Adrenal gland (tissue), 12 donors: ENCODE results near the gene SRI. TPM values are rescaled to one million over a fixed set of nuclear protein-coding genes. Genes with fewer than 3 reads are reported as not detected.
"Not testable (repeated sequence)": the region's sequence is repeated elsewhere in the genome, so short reads cannot be mapped to it uniquely, and the experiment has no call there.

Experiments
- DNase-seq, 7 donors: peaks; one replicate each; pipeline ENCODE4 v3.0.0-alpha.2; 2019 to 2020
- H3K27ac ChIP-seq, 5 donors: fragments of 200-600 bp; sonication (generic) in 4 of 5; 1 replicate in 3 of 5; 2 replicates in 2 of 5; pipeline versions ENCODE4 v1.5.1 to v1.8.0; 2016 to 2020; ENCODE audit warnings: mild to moderate bottlenecking in 1 of 5
- H3K27me3 ChIP-seq: fragments of 200-600 bp; 2 replicates; pipeline ENCODE4 v1.8.0; 2021
- H3K36me3 ChIP-seq, 2 donors: fragments of 200-600 bp; replicated peaks in 1 of 2; 1 replicate in 1 of 2; 2 replicates in 1 of 2; pipeline versions ENCODE4 v1.5.1 to v1.8.0; 2018 to 2022
- H3K4me1 ChIP-seq, 2 donors: fragments of 200-600 bp; replicated peaks in 1 of 2; 1 replicate in 1 of 2; 2 replicates in 1 of 2; pipeline versions ENCODE4 v1.5.1 to v1.8.0; 2018 to 2021
- H3K4me3 ChIP-seq, 4 donors: fragments of 200-600 bp; sonication (generic) in 3 of 4; one replicate each; pipeline ENCODE4 v1.5.1; 2016 to 2018
- H3K9me3 ChIP-seq, 3 donors: fragments of 200-600 bp; sonication (generic) in 1 of 3; replicated peaks in 1 of 3; 1 replicate in 2 of 3; 2 replicates in 1 of 3; pipeline versions ENCODE4 v1.5.1 to v1.8.0; 2016 to 2021
- CTCF ChIP-seq, 6 experiments: fragments of 450-650 bp in 4 of 6; fragments of 200-600 bp in 2 of 6; sonication (generic) in 1 of 6; IDR thresholded peaks; 1 replicate in 5 of 6; 2 replicates in 1 of 6; pipeline versions ENCODE4 v1.5.1 to v1.8.0; 2016 to 2021; ENCODE audit warnings: antibody characterized with exemption in 6 of 6, mild to moderate bottlenecking in 2 of 6, moderate library complexity in 1 of 6
- POLR2A ChIP-seq, 2 donors: fragments of 450-650 bp; IDR thresholded peaks; one replicate each; pipeline ENCODE4 v1.6.1; 2017; ENCODE audit warnings: antibody characterized with exemption in 2 of 2, mild to moderate bottlenecking in 2 of 2, moderate library complexity in 1 of 2
- WGBS, 4 donors: extraction: QIAGEN DNeasy Blood & Tissue Kit in 2 of 4; methylation state at CpG; one replicate each; pipeline versions ENCODE4 v1.1.5 to v1.1.7; 2013 to 2017; 5-methylcytosine and 5-hydroxymethylcytosine counted together
- intact Hi-C, 2 donors: fragments of 100-400 bp; cut with DNase I; formaldehyde crosslinking; loops; one replicate each; pipeline versions ENCODE4 v1.14.1 to v1.15.0; 2022 to 2023
- polyA plus RNA-seq, 3 donors: library from polyadenylated mRNA; stranded (reverse); fragments of 200-250 nt in 2 of 3; fragments of 350-450 nt in 1 of 3; fragmentation: Illumina TruSeq in 1 of 3; extraction: RNeasy Lipid Tissue Mini Kit (QIAGEN cat#74804) in 1 of 3; gene quantifications; one replicate each; pipeline ENCODE4 v1.2.3, GENCODE V29; 2013 to 2014
- total RNA-seq, 9 donors: library from RNA; depleted of rRNA in 4 of 9; stranded (reverse); fragments of >200 nt in 4 of 9; fragments of 120-200 nt in 1 of 9; fragmentation: NEBNext Ultra II Directional in 1 of 9; extraction: Animal tissue kit (Norgen Biotek cat#: 25700) in 1 of 9; gene quantifications; one replicate each; pipeline versions ENCODE4 v1.1.0 to v1.2.4, GENCODE V29; 2013 to 2023
- donor health status: healthy with polysubstance abuse.
- donor health status: Bipolar disorder and iron deficiency.
- donor health status: DM: yes; HTN: yes; CAD: no.
- donor health status: DM: no; HTN: no; CAD: no.
- donor health status: DM: no; HTN: no; CAD: no.
- donor health status: DM: yes; HTN: yes; CAD: no.

The SRI gene
- total and polyA plus RNA-seq, 12 donors = 37.7 to 163 (median 94.1) TPM

GRCh38 chr7:88259656-88260380 is 40.0 kb upstream of the SRI start:
- H3K4me3 ChIP-seq = no peak overlapping the region
- H3K9me3 ChIP-seq = no peaks in the 10 kb centered on the region
- intact Hi-C loops = no loop called here
- DNase-seq = no peak
- TF ChIP-seq CTCF (IDR thresholded peaks at IDR 0.05) (no peak), POLR2A (IDR thresholded peaks at IDR 0.05) (no peak)
- H3K27ac ChIP-seq = no peak overlapping the region
- no peaks in the 10 kb centered on the region for H3K36me3 ChIP-seq
- WGBS, 4 donors = 30 to 44% (median 41%) methylated on average over 2 of the region's 2 CpGs
- peaks cover 0 to 12% of the 10 kb centered on the region in 2 donors for H3K4me1 ChIP-seq
- H3K27me3 ChIP-seq = no peaks in the 10 kb centered on the region

GRCh38 chr7:88258296-88258695 is 38.5 kb upstream of the SRI start:
- DNase-seq, H3K27me3 ChIP-seq, H3K36me3 ChIP-seq, H3K27ac ChIP-seq, intact Hi-C loops, H3K4me3 ChIP-seq, H3K4me1 ChIP-seq, H3K9me3 ChIP-seq: not testable (repeated sequence)
- 85 to 94% (median 89%) methylated on average over 1 of the region's 1 CpG for WGBS, 4 donors

- Histone ChIP-seq H3K36me3 (no peaks in the 10 kb centered on the region), H3K27me3 (no peaks in the 10 kb centered on the region), H3K4me1 (no peaks in the 10 kb centered on the region), H3K27ac (no peak overlapping the region), H3K9me3 (peaks cover 0 to 8% (median 6%) of the 10 kb centered on the region in 3 donors), H3K4me3 (no peak overlapping the region)
- no peak for DNase-seq
- intact Hi-C loops = no loop called here
- TF ChIP-seq CTCF (IDR thresholded peaks at IDR 0.05) = no peak
- no peak for TF ChIP-seq POLR2A (IDR thresholded peaks at IDR 0.05)
Observed at GRCh38 chr7:88256906-88257305, 37.1 kb upstream of the SRI start.

- H3K36me3 ChIP-seq = no peaks in the 10 kb centered on the region
- intact Hi-C loops = no loop called here
- H3K27me3 ChIP-seq = no peaks in the 10 kb centered on the region
- TF ChIP-seq POLR2A (IDR thresholded peaks at IDR 0.05) = no peak
- TF ChIP-seq CTCF (IDR thresholded peaks at IDR 0.05) = no peak
- H3K4me1 ChIP-seq = no peaks in the 10 kb centered on the region
- H3K27ac ChIP-seq = no peak overlapping the region
- WGBS, 4 donors = 98 to 100% (median 98%) methylated on average over 2 of the region's 2 CpGs; no CpG with 5 or more reads in 1 of the 4 donors
- peaks cover 0 to 8% (median 6%) of the 10 kb centered on the region in 3 donors for H3K9me3 ChIP-seq
- no peak for DNase-seq
- H3K4me3 ChIP-seq = no peak overlapping the region
Observed at GRCh38 chr7:88254721-88255424, 35.0 kb upstream of the SRI start.
